ENCODE results near the gene RCOR2.

The RCOR2 gene

DNA sequence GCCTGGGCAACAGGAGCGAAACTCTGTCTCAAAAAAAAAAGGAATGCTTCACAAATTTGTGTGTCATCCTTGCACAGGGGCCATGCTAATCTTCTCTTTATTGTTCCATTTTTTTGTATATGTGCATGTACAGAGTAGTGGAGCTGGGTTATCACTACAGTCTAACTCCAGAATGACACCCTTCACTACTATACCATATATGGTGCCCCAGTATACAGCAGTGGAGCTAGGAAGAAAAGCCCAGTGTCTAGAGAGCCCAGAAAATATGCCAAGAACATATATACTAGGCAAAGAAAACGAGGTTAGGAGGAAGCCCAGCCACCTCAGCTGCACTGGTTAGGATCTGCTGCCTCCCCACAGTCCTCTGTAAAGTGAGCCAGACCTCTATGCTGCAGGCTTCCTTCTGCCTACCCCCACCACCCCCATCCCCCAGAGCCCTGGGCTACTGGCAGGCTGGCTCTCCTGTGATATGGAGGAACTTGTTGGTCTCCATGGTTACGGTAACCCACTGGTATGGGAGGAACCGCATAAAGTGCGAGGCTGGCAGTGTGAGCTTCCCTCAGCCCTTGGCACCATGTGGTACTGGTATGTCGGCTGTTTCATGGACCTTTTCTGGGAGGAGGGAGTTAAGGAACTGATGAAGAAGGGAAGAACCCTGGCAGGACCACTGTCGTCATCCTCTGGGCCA is 34.3 kb downstream of the RCOR2 start:
- Histone ChIP-seq H3K4me1 (ENCODE audit: control insufficient read depth, low read depth, low read length) (peaks cover 35% of the 10 kb centered on the region), H3K9ac (ENCODE audit: low read length) (peak overlapping the region; percentile 19), H3K27me3 (ENCODE audit: control insufficient read depth, insufficient read depth, low read length) (no peaks in the 10 kb centered on the region), H3K27ac (ENCODE audit: low read length) (peak overlapping the region; percentile 52), H3K9me3 (ENCODE audit: control insufficient read depth, low read depth, low read length) (no peaks in the 10 kb centered on the region), H3K4me3 (ENCODE audit: low read length) (peak overlapping the region; percentile 36), H3K36me3 (ENCODE audit: control insufficient read depth, low read depth, low read length) (no peaks in the 10 kb centered on the region)

DNA sequence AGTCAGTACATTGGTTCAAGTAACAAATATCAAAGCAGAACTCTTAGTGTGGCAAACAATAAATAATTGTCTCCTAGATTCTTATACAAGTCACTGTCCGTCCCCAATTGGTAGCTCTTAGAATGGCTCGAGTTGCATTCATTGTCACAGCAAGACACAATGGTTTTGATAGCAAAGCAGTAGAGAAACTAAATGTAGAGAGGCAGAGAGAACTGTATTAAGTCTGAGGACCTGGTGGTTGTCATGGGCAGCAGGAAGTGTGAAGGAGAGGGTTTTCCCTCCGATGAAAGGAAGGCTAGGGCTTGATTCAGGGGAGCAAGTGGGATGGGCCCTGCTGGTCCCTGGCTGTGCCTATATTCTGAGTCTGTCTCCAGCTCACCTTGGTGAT is 36.6 kb downstream of the RCOR2 start:
- H3K4me3 ChIP-seq (ENCODE audit: low read length) = no peak overlapping the region
- H3K27ac ChIP-seq (ENCODE audit: low read length) = no peak overlapping the region
- H3K36me3 ChIP-seq (ENCODE audit: control insufficient read depth, low read depth, low read length) = no peaks in the 10 kb centered on the region
- no peak overlapping the region for H3K9ac ChIP-seq (ENCODE audit: low read length)
- H3K27me3 ChIP-seq (ENCODE audit: control insufficient read depth, insufficient read depth, low read length) = no peaks in the 10 kb centered on the region
- peaks cover 25% of the 10 kb centered on the region for H3K4me1 ChIP-seq (ENCODE audit: control insufficient read depth, low read depth, low read length)
- no peaks in the 10 kb centered on the region for H3K9me3 ChIP-seq (ENCODE audit: control insufficient read depth, low read depth, low read length)

DNA sequence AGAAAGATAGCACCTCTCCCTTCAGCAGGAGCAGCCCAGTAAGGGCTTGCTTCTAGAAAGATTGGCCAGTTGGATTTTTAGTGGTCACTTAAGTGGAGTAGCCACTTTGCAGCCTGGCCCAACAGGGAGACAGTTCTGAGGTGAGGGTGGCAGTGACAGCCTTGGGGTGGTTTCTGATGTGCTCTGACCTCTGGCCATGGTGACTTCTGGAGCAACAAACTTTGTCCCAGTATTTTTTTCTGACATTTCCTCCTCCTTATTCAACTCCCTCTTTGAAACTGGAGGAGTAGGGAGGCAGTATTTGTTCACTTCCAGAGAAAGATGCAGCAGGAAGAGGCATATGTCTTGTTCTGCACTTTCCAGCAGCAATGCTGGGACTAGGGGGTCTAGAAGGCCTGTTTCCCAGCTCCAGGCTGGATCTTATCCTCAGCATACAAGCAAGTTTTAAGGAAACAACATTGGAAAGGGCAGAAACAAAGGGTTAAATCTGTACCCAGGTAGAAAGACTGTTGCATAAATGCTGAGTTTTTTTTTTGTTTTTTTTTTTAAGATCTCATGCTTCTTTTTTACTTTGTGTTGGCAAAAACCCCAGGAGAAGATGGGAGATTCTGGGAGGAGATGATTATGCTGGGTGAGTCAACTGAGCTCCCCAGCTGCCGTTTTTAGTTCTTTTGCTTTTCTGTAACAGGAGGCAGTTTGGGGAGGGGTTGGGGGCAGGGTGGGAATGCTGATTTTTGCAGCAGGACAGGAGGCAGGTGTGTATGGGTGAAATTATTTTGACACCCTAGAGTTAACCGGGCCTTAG is 37.2 kb downstream of the RCOR2 start:
- no peaks in the 10 kb centered on the region for H3K27me3 ChIP-seq (ENCODE audit: control insufficient read depth, insufficient read depth, low read length)
- H3K4me3 ChIP-seq (ENCODE audit: low read length) = no peak overlapping the region
- no peaks in the 10 kb centered on the region for H3K9me3 ChIP-seq (ENCODE audit: control insufficient read depth, low read depth, low read length)
- H3K36me3 ChIP-seq (ENCODE audit: control insufficient read depth, low read depth, low read length) = no peaks in the 10 kb centered on the region
- H3K27ac ChIP-seq (ENCODE audit: low read length) = no peak overlapping the region
- no peak overlapping the region for H3K9ac ChIP-seq (ENCODE audit: low read length)
- peaks cover 25% of the 10 kb centered on the region for H3K4me1 ChIP-seq (ENCODE audit: control insufficient read depth, low read depth, low read length)

DNA sequence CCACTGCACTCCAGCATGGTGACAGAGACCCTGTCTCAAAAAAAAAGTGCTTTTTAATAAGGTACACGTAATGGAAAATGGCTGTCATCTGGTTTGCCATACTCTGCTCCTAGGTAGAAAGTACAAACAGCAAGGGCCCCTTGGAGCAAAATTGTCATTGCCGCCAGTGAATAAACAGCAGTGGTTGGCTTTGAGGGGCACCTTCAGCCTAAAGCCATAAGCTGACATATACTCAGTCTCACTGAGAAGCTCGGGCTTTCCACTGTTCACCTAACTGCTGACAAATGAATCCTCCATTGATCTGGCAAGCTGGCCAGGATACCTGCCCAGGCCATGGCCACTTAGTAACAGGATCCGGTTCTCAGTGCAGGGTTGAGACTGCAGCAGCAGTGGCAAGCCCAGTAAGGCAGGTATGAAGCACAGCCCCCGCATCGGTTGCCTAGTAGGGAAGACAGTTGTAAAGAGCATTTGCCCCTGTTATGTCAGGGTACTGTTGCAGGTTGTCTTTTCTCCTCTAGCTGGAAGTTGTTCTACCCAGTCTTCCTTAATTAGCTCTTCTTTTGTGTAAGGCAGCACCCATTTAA is 39.2 kb downstream of the RCOR2 start:
- Histone ChIP-seq H3K4me3 (ENCODE audit: low read length) (no peak overlapping the region), H3K36me3 (ENCODE audit: control insufficient read depth, low read depth, low read length) (no peaks in the 10 kb centered on the region), H3K27ac (ENCODE audit: low read length) (no peak overlapping the region), H3K9ac (ENCODE audit: low read length) (no peak overlapping the region), H3K4me1 (ENCODE audit: control insufficient read depth, low read depth, low read length) (peaks cover 18% of the 10 kb centered on the region), H3K27me3 (ENCODE audit: control insufficient read depth, insufficient read depth, low read length) (no peaks in the 10 kb centered on the region), H3K9me3 (ENCODE audit: control insufficient read depth, low read depth, low read length) (no peaks in the 10 kb centered on the region)

DNA sequence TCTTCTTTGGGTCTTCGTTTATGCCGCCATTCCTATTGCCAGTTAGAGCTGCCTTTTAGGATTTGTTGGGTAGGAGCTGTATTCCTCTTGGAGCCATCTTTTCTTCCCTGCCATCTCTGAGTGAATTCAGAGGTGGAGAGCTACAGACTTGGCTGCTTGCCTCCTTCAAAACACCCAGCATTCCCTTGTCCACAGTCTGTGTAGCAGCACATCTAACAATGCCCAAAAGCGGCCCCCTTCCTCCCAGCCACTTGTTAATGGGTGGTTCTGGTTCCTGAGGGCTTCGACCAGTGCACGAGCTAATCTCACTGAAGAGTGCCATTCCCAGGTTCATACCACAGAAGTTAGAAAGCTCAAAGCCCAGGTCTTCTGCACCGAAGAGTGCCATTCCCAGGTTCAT is 40.3 kb downstream of the RCOR2 start:
- no peaks in the 10 kb centered on the region for H3K9me3 ChIP-seq (ENCODE audit: control insufficient read depth, low read depth, low read length)
- no peaks in the 10 kb centered on the region for H3K27me3 ChIP-seq (ENCODE audit: control insufficient read depth, insufficient read depth, low read length)
- peaks cover 19% of the 10 kb centered on the region for H3K4me1 ChIP-seq (ENCODE audit: control insufficient read depth, low read depth, low read length)
- no peak overlapping the region for H3K27ac ChIP-seq (ENCODE audit: low read length)
- no peaks in the 10 kb centered on the region for H3K36me3 ChIP-seq (ENCODE audit: control insufficient read depth, low read depth, low read length)
- no peak overlapping the region for H3K4me3 ChIP-seq (ENCODE audit: low read length)
- H3K9ac ChIP-seq (ENCODE audit: low read length) = no peak overlapping the region

DNA sequence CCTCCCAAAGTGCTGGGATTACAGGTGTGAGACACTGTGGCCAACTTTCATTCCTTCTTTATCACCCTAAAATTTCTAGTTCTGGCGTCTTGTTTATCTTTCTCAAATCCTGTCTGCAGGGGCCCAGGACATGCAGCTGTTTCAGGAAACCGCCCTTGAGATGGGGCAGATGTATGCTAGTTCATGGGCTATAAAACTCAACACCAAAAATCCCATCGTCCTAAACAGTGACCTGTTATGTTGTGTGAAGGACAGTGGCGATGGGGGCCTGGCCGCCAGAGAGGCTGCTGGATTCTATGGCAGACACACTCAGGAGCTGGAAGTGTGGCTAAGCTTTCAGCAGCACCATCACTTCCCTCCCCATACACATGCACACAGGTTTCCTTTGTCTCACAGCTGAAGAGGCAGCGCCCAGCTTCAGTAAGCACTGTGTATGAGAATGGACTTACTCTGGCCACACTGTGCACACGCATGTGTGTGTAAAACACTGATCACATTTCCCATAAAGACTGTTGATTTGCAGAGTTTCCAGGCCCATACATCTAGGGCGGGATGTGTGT is 41.4 kb downstream of the RCOR2 start:
- Histone ChIP-seq H3K27ac (ENCODE audit: low read length) (no peak overlapping the region), H3K4me1 (ENCODE audit: control insufficient read depth, low read depth, low read length) (peaks cover 18% of the 10 kb centered on the region), H3K36me3 (ENCODE audit: control insufficient read depth, low read depth, low read length) (no peaks in the 10 kb centered on the region), H3K27me3 (ENCODE audit: control insufficient read depth, insufficient read depth, low read length) (no peaks in the 10 kb centered on the region), H3K9me3 (ENCODE audit: control insufficient read depth, low read depth, low read length) (no peaks in the 10 kb centered on the region), H3K9ac (ENCODE audit: low read length) (no peak overlapping the region), H3K4me3 (ENCODE audit: low read length) (no peak overlapping the region)

DNA sequence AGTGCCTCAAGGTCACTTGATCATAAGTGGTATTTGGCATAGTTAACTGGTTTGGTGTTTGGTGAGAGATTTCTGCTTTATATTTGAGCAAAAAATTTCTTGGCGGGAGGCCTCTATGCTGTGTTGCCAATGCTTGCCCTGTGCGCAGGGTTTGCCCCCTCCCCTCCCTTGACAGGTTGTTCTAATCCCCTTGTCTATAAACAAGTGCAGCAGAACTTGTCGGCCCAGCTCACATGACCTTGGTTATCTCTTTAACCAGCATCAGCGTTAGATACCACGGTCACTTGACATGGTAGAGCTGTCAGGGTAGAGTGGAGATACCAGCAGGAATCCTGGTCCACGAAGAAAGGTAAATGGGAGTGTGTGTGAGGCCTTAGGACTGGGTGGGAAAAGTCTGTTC is 42.5 kb downstream of the RCOR2 start:
- Histone ChIP-seq H3K4me3 (ENCODE audit: low read length) (no peak overlapping the region), H3K36me3 (ENCODE audit: control insufficient read depth, low read depth, low read length) (no peaks in the 10 kb centered on the region), H3K9me3 (ENCODE audit: control insufficient read depth, low read depth, low read length) (no peaks in the 10 kb centered on the region), H3K27me3 (ENCODE audit: control insufficient read depth, insufficient read depth, low read length) (no peaks in the 10 kb centered on the region), H3K27ac (ENCODE audit: low read length) (no peak overlapping the region), H3K9ac (ENCODE audit: low read length) (no peak overlapping the region), H3K4me1 (ENCODE audit: control insufficient read depth, low read depth, low read length) (peaks cover 7% of the 10 kb centered on the region)

DNA sequence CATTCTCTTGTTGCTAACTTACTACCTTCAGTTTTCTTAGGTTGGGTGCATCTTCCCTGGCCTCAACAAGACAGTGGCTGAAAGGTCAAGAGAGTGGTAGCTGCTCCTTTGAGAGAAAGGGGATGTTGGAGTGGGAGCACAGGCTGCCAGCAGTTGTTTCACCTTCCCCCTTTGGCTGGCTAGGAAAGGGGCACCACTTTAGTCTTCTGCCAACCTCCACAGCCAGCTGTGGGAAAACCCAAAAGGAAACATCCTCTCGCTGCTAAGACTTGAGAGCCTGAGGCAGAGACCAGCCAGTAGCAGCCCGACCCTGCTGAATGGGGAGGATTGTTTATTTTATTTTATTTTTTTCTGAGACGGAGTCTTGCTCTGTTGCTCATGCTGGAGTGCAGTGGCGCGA is 43.7 kb downstream of the RCOR2 start:
- Histone ChIP-seq H3K4me3 (ENCODE audit: low read length) (no peak overlapping the region), H3K27me3 (ENCODE audit: control insufficient read depth, insufficient read depth, low read length) (no peaks in the 10 kb centered on the region), H3K9ac (ENCODE audit: low read length) (no peak overlapping the region), H3K36me3 (ENCODE audit: control insufficient read depth, low read depth, low read length) (no peaks in the 10 kb centered on the region), H3K4me1 (ENCODE audit: control insufficient read depth, low read depth, low read length) (peaks cover 10% of the 10 kb centered on the region), H3K27ac (ENCODE audit: low read length) (no peak overlapping the region), H3K9me3 (ENCODE audit: control insufficient read depth, low read depth, low read length) (no peaks in the 10 kb centered on the region)

DNA sequence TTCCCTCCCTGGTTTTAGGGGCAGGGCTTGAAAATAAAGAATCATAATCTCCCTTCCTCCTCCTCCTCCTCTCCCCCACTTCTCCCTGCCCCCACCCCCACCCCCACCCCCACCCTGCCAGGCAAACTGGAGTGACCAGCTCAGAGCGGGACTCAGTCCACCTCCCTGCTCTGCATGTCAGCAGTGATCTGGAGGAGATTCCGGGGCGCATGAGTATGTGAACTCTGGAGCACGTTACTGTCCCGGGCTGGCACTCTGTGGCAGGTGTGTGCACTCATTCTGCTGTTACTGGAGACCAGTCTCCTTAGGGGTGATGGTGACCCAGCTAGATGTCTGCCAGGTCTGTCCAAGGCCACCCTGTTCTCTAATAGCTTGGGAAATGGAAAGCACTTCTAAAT is 44.2 kb downstream of the RCOR2 start:
- Histone ChIP-seq H3K27ac (ENCODE audit: low read length) (no peak overlapping the region), H3K9me3 (ENCODE audit: control insufficient read depth, low read depth, low read length) (no peaks in the 10 kb centered on the region), H3K9ac (ENCODE audit: low read length) (no peak overlapping the region), H3K4me1 (ENCODE audit: control insufficient read depth, low read depth, low read length) (peaks cover 10% of the 10 kb centered on the region), H3K27me3 (ENCODE audit: control insufficient read depth, insufficient read depth, low read length) (no peaks in the 10 kb centered on the region), H3K36me3 (ENCODE audit: control insufficient read depth, low read depth, low read length) (no peaks in the 10 kb centered on the region), H3K4me3 (ENCODE audit: low read length) (no peak overlapping the region)

DNA sequence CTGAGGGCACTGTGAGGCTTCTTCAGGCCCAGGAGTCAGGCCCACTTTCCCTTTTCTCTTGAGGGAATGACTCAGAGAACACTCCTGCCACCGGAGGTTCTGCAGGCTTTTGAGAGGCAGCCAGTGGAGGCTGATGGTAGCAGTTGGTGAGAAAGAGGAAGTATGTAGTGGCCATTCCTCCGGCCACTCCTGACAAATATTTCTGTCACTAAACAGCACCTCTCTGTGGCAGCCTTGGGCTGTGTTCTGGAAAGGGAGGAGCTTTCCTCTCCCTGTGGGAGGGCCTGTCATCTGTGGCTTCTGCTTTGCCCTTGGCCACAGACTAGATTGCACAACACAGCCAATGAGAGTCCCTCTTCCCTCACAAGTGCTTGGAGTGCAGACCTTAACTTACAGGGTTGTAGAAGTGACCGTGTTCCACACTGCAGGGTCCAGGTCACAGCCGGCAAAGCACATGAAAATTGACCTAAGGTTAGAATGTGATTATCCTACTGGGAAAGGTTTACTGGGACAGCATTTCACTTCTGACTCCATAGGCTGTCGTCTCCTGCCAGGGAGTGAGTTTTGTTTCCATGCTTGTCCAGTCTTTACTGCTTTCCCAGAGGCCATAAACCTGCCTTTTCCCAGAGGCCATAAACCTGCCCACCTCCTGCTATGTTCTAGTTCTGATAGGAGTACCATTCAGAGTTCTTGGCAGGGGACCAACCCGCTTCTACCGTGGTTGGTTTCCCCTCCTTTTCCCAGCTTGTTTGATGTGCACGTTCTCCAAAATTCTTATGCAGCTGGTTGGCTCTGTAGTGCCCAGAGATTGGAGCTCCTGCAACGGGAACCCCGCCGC is 44.8 kb downstream of the RCOR2 start:
- Histone ChIP-seq H3K9ac (ENCODE audit: low read length) (no peak overlapping the region), H3K27ac (ENCODE audit: low read length) (no peak overlapping the region), H3K4me3 (ENCODE audit: low read length) (no peak overlapping the region), H3K9me3 (ENCODE audit: control insufficient read depth, low read depth, low read length) (no peaks in the 10 kb centered on the region), H3K36me3 (ENCODE audit: control insufficient read depth, low read depth, low read length) (no peaks in the 10 kb centered on the region), H3K27me3 (ENCODE audit: control insufficient read depth, insufficient read depth, low read length) (no peaks in the 10 kb centered on the region), H3K4me1 (ENCODE audit: control insufficient read depth, low read depth, low read length) (peaks cover 10% of the 10 kb centered on the region)
